ENCODE measurements around the gene MUC4. TPM values are rescaled to one million over a fixed set of nuclear protein-coding genes. Genes with fewer than 3 reads are reported as not detected.

The MUC4 gene
- total and polyA plus RNA-seq, 9 of the 15 experiments (the other 6 are each of a cell fraction or from before 2014, with no cell fraction given) = under 0.01 to 0.21 (median 0.10) TPM; not detected in 4

DNA sequence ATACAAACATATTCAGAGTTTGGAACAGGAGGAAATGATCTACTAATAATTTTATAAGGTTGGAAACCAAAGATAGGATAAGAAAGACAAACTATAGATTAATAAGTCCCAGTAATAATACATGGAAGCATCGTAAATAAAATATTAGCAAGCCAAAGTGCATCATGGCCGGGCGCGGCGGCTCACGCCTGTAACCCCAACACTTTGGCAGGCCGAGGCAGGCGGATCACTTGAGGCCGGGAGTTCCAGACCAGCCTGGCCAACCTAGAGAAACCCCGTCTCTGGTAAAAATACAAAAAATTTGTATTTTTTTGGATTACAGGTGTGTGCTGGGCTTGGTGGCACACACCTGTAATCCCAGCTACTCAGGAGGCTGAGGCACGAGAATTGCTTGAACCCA is 14.9 kb downstream of the MUC4 start:
- Histone ChIP-seq H3K4me3 (no peak overlapping the region), H3K27ac (ENCODE audit: extremely low read depth, low read depth, low read length) (no peak overlapping the region), H3K79me2 (ENCODE audit: control insufficient read depth, insufficient read depth, low read length) (no peaks in the 10 kb centered on the region), H3K4me1 (replicated peaks in 1 of 2; ENCODE audit: control insufficient read depth in 2 of 2, insufficient read depth in 2 of 2, low read length in 2 of 2) (peaks cover 10 to 13% of the 10 kb centered on the region in 2 experiments), H3K9ac (ENCODE audit: insufficient read depth in 1 of 2, low read depth in 2 of 2, low read length in 2 of 2) (no peak overlapping the region), H3K36me3 (ENCODE audit: control insufficient read depth, insufficient read depth, low read length) (no peaks in the 10 kb centered on the region), H4K20me1 (replicated peaks; ENCODE audit: control insufficient read depth, insufficient read depth, low read length) (no peaks in the 10 kb centered on the region), H3K4me2 (ENCODE audit: insufficient read depth, low read length) (no peak overlapping the region), H2AFZ (ENCODE audit: low read depth, low read length) (no peak overlapping the region), H3K9me1 (ENCODE audit: control insufficient read depth, insufficient read depth, low read length) (no peaks in the 10 kb centered on the region), H3K9me3 (replicated peaks; ENCODE audit: control insufficient read depth, insufficient read depth, low read depth, low read length) (no peaks in the 10 kb centered on the region), H3K27me3 (ENCODE audit: control insufficient read depth in 2 of 2, insufficient read depth in 2 of 2, low read length in 2 of 2) (no peaks in the 10 kb centered on the region)
- no peak for ATAC-seq
- no peak for FAIRE-seq
- ChIA-PET CTCF (ENCODE audit: low intra/inter-chr PET ratio) (no interaction called here), POLR2A (no interaction called here)
- DNase-seq (ENCODE audit: extremely low read depth in 1 of 4, low spot score in 3 of 4) = no peak
- in situ Hi-C loops (cut with MboI) (no loop called here), intact Hi-C loops (cut with micrococcal nuclease) (no loop called here)
- TF ChIP-seq E2F8 (IDR thresholded peaks at IDR 0.05; ENCODE audit: low read depth, partially characterized antibody) (no peak), NCOA4 (IDR thresholded peaks at IDR 0.05; ENCODE audit: partially characterized antibody) (no peak), SMARCC2 (IDR thresholded peaks at IDR 0.05; ENCODE audit: low read depth) (no peak), NFIX (CRISPR knock-in tag; IDR thresholded peaks at IDR 0.05; ENCODE audit: low read depth) (no peak), HNRNPL (IDR thresholded peaks at IDR 0.05; ENCODE audit: low read depth, low read length) (no peak)
- 70% methylated on average over 11 of the region's 11 CpGs for WGBS (ENCODE audit: insufficient coverage, low coverage, missing lambda C conversion rate)
- no TSS peak for BruUV-seq (replicated peaks)

All from K562 (cell line).